Astrocyte of the spinal cord (primary cell): ENCODE data around the gene SPINT2.
A peak's percentile ranks its signal among the peaks of the same experiment; 100 is the strongest.

Source experiments
- DNase-seq: peaks from one replicate; pipeline ENCODE4 v3.0.0; 2011; ENCODE audit warnings: low read depth, low spot score
- H3K4me3 ChIP-seq: 2 replicates; pipeline ENCODE4 v1.5.1; 2011; ENCODE audit warnings: low read depth, mild to moderate bottlenecking, low read length, moderate library complexity
- in situ Hi-C: cut with HindIII; loops from 2 replicates; pipeline ENCODE4 v1.10.0; 2017; ENCODE audit warnings: low sequenced_read_pairs
- TF ChIP-seq, protein P1 (sequence below): IDR thresholded peaks from 2 replicates; pipeline ENCODE4 v1.5.1; 2012; ENCODE audit warnings: low read depth, mild to moderate bottlenecking, low read length, inconsistent platforms

Gene SPINT2

DNA sequence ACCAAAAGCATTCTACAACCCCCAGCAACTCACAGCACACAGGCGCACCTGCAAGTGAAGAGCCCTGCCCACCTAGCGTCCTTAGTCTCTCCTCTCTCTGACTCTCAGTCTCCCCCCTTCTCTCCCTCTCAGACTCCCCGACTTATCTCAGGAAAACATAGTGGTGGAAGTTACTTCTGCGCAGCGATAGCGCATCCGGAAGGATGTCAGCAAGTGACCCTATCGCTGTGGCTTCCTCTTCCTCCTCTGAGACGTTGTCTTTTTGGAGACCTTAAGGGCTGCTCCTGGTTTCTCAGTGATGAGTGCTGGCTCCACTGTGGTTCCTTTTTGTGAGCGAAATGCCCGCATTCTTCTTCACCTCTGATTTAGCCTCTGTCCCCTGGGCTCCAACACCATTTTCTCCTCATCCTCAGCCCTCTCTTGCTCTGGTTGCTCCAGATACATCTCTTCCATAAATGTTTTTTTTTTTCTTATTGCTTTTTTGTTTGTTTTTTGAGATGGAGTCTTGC lies 52.8 kb downstream of the SPINT2 start:
- H3K4me3 ChIP-seq: no peak overlapping the region
- TF ChIP-seq, protein P1, sequence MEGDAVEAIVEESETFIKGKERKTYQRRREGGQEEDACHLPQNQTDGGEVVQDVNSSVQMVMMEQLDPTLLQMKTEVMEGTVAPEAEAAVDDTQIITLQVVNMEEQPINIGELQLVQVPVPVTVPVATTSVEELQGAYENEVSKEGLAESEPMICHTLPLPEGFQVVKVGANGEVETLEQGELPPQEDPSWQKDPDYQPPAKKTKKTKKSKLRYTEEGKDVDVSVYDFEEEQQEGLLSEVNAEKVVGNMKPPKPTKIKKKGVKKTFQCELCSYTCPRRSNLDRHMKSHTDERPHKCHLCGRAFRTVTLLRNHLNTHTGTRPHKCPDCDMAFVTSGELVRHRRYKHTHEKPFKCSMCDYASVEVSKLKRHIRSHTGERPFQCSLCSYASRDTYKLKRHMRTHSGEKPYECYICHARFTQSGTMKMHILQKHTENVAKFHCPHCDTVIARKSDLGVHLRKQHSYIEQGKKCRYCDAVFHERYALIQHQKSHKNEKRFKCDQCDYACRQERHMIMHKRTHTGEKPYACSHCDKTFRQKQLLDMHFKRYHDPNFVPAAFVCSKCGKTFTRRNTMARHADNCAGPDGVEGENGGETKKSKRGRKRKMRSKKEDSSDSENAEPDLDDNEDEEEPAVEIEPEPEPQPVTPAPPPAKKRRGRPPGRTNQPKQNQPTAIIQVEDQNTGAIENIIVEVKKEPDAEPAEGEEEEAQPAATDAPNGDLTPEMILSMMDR: no peak
- in situ Hi-C loops: no loop called here
- DNase-seq: no peak

DNA sequence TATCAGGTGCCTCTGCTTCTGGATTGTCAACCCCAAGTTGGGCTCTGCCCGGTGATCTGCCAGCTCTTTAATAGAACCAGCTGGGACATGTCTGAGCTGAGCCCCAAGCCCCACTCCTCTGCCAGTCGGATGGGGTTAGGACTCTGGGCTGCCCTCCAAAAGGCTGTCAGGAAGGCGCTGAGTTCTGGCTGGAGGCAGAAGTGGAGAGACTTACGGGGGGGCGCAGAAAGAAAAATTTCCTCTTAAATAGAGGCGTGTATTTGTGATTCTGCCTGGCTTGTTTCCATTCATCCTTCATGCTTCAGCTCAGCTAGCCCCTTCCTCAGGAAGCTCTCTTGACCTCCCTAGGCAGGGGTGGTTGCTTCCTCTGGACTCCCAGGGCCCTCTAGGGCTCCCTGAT lies 54.3 kb downstream of the SPINT2 start:
- DNase-seq: no peak
- TF ChIP-seq, protein P1: no peak
- in situ Hi-C loops: no loop called here

DNA sequence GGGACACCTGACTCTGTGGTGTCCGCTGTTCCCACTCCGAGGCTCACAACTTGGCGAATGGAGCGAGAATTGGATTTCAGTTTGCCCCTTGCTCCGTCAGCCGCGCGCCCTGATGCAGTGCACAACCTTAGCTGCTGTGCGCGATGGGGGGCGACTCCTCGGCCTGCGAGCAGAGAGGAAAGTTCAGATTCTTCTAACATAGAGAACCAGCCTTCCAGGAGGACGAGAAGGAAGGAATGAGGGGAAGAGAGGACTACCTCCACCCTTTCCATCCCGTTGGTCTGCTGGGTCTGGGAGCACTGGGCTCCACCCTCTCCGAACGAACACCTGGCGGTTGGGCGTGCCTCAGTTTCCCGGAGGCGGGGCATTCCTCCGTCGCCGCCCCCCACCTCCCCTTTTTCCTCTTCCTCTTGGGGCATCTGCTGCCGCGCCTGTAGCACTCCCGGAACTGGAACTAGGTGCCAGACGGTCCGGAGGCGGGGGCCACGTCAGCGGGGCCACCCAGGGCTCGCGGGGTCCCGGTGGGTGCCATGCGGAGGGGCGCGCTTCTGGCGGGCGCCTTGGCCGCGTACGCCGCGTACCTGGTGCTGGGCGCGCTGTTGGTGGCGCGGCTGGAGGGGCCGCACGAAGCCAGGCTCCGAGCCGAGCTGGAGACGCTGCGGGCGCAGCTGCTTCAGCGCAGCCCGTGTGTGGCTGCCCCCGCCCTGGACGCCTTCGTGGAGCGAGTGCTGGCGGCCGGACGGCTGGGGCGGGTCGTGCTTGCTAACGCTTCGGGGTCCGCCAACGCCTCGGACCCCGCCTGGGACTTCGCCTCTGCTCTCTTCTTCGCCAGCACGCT lies 55.3 kb downstream of the SPINT2 start, which contains the start of gene KCNK6:
Gene KCNK6, plus strand, starts transcription at position 425 of the 838 bp plus-strand sequence. Its CDS starts 106 bp downstream, at position 531.
- TF ChIP-seq, protein P1: no peak
- no peak for DNase-seq
- in situ Hi-C loops: no loop called here
- peak within 1 kb of the TSS; percentile 50 for H3K4me3 ChIP-seq

More for the DNA sequence above, 54.3 kb downstream of the SPINT2 start:
- H3K4me3 ChIP-seq: no peak overlapping the region

DNA sequence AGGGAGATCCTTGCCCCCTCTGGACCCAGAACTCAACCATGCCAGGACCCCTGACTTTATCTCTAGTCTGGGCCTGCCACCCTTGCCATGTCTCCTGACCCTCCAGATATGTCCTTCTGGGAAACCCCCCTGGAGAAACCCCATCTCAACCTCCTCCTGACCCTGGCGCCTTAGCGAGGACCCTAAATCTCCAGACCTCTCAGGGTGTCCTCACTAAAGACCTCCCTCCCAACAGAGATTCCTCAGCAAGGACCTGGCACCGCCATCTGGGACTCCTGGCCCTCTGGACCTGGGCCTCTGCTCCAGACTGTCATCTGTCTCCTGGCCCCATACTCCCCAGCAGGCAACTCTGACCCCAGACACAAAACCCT lies 56.6 kb downstream of the SPINT2 start:
- no peak for DNase-seq
- in situ Hi-C loops: no loop called here
- TF ChIP-seq, protein P1: no peak
- no peak overlapping the region for H3K4me3 ChIP-seq

DNA sequence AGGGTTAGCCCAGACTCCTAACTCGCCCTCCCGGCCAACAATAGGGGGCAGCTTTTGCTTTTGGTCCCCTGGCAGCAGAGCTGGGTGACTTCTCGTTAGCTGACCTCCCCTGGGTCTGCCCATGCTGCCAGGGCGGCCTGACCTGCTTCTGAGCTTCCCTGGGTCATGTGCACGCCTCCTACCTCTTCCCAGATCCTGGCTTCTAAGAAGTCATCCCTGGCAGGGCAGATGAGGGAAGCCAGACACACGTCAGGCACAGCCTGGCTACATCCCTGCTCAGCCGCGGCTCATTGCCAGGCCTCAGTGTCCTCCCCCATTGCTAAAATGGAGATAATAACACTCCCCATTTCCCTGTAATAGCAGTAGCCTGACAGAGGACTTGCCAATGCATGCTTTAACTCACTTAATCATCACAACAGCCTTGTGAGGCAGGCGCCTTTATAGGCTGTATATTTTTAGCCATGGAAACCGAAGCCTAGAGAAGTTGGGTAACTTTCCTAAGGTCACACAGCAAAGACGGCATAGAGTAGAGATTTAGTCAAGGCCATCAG lies 57.3 kb downstream of the SPINT2 start:
- no peak overlapping the region for H3K4me3 ChIP-seq
- DNase-seq: no peak
- in situ Hi-C loops: no loop called here
- TF ChIP-seq, protein P1: no peak

DNA sequence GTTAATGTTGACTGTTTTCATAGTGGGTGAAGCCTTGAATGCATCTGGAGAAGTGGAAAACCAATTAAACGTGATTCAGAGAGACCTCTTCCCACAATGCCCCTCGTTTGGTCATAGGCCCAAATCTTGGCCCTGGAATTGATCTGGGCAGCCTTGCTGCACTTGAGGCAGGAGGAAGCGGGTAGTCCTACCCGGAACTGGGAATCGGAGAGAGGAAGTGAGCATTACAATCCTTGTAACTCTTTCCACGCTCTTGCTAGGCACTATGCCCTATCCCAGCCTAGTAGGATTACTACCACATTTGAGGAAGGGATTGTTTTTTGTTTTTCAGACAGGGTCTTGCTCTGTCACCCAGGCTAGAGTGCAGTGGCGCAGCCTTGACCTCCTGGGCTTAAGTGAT lies 58.9 kb downstream of the SPINT2 start:
- TF ChIP-seq, protein P1: no peak
- no peak overlapping the region for H3K4me3 ChIP-seq
- DNase-seq: no peak
- in situ Hi-C loops: no loop called here
